Cardiac fibroblast (primary cell): ENCODE results near the gene SYT2.
"Not testable (repeated sequence)": the region's sequence is repeated elsewhere in the genome, so short reads cannot be mapped to it uniquely, and the experiment has no call there.

Experiments used
- DNase-seq, 2 donors: peaks; one replicate each; pipeline versions ENCODE4 v3.0.0 to v3.0.0-alpha.2; 2010; ENCODE audit warnings: low read depth in 2 of 2
- H3K4me3 ChIP-seq, 2 donors: replicated peaks in 1 of 2; 1 replicate in 1 of 2; 2 replicates in 1 of 2; pipeline ENCODE4 v1.5.1; 2011; ENCODE audit warnings: low read depth in 2 of 2, low read length in 2 of 2, mild to moderate bottlenecking in 2 of 2, moderate library complexity in 1 of 2
- TF ChIP-seq, protein P1 (sequence below): IDR thresholded peaks from one replicate; pipeline ENCODE4 v1.5.1; 2011; ENCODE audit warnings: low read depth, mild to moderate bottlenecking, low read length, inconsistent platforms

The SYT2 gene

DNA sequence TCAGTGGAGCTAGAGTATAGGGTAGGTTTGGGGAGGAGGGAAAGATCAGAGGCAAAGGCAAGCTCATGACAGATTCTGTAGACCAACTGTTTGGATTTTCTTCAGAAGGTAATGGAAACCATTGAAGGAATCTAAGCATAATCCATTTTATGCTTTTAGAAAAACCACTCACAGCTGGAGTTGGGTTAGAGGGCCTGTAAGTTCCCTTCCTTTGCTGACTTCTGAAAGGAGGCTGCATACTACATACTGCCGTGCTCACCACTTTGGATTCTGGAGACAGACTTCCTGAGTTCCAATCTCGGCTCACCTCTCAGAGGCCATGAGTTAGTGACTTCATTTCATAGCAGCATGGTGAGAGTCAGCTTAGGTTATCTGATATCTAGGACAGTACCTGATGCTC is 6.4 kb upstream of the SYT2 start:
- TF ChIP-seq, protein P1, sequence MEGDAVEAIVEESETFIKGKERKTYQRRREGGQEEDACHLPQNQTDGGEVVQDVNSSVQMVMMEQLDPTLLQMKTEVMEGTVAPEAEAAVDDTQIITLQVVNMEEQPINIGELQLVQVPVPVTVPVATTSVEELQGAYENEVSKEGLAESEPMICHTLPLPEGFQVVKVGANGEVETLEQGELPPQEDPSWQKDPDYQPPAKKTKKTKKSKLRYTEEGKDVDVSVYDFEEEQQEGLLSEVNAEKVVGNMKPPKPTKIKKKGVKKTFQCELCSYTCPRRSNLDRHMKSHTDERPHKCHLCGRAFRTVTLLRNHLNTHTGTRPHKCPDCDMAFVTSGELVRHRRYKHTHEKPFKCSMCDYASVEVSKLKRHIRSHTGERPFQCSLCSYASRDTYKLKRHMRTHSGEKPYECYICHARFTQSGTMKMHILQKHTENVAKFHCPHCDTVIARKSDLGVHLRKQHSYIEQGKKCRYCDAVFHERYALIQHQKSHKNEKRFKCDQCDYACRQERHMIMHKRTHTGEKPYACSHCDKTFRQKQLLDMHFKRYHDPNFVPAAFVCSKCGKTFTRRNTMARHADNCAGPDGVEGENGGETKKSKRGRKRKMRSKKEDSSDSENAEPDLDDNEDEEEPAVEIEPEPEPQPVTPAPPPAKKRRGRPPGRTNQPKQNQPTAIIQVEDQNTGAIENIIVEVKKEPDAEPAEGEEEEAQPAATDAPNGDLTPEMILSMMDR, result no peak
- no peak for DNase-seq
- no peak overlapping the region for H3K4me3 ChIP-seq

DNA sequence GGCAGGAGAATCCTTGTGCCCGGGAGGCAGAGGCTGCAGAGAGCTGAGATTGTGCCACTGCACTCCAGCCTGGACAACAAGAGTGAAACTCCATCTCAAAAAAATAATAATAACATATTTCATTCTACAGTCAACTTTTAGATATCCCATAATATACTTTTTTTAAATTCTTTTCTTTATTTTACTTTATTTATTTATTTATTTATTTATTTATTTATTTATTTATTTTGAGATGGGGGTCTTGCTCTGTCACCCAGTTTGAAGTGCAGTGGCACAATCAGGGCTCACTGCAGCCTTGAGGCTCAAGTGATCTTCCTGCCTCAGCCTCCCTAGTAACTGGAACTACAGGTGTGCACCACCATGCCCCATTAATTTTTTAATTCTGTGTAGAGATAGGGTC is 3.9 kb upstream of the SYT2 start:
- not testable (repeated sequence) for H3K4me3 ChIP-seq, DNase-seq

DNA sequence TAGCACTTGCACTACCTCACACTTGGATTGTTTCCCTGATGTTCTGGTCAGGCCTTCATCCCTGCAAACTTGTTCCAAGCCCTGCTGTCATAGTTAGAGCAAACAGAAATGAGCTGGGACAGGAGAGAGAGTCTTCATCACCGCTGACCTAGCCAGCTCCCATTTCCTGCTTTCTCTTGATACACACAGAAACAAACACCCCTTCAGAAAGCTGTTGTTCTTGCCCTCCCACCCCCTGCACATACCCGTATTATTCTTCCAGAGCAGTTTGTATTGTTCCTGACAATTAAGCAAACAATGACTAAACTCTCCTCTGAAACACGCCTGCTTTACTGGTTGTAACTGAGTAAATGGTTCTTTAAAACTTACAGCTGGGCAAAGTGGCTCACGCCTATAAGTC is 2.9 kb upstream of the SYT2 start:
- no peak overlapping the region for H3K4me3 ChIP-seq
- TF ChIP-seq, protein P1, result no peak
- DNase-seq, result peak; percentile 9 to 70

DNA sequence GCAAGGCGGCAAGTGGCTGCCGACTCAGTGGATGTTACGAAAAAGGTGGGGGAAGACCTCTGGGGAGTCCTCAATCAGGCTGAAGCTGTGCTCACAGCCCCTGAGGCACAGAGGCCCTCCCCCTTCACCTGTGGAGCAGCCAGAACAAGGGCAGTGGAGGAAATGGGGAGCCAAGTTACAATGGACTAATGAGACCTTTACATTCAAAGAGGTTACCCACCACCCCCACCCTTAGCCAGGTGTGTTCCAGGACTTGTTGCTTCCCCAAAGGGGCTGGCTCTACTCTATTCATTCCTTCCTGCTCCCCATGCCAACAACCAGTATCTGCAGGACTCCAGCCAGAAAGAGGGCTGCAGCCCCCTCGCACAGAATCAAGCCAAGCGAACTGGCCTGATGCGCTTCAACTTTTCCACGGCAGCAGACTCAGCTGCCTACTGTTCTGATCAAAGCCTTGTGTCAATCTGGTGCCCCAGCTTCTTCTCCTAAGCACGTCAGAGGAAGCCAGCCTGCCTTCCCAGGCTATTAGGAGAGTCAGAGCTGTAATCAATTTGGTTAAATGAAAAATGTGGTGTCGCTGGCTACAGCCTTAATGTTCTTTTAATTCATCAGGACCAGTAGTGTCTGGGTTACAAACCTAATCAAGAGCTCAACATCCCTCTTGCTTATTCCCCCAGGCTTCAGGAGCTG is 1.8 kb upstream of the SYT2 start:
- no peak for DNase-seq
- TF ChIP-seq, protein P1, result no peak
- no peak overlapping the region for H3K4me3 ChIP-seq

DNA sequence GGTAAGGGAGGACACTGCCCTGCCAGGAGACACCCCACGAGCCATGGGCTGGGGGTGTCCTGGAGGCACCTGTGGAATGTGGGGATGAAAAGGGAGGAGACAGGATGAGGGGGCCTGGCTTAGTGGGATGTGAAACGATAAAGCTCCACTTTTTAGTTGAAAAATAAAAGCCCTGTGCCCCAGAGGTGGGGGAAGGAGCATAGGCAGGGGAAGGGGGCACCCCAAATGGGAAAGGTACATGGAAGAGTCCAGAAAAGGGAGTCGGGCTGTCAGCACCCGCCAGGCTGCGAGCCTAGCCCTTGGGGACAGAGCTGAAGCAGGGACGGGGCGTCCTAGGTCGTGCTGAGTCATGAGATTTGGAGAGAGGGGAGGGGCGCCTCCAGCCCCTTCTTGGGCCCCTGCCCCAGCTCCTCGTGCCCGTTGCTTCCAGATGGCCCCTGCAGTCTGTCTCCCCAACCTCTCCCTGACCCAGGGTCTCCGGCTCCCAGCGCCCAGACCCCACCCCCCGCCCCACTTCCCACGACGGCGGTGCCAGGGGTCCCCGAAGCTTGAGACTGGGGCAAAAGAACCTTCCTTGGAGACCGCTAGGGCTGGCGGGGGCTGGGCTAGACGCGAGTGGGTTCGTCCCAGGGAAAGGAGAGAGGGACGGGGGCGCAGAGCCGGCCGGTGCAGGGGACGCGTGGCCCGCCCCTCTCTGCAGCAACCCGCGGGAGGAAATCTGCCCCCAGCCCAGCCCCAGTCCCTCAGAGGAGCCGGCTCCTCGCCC is 795 bp downstream of the SYT2 start:
- no peak for DNase-seq
- TF ChIP-seq, protein P1, result no peak
- H3K4me3 ChIP-seq, result peak overlapping the region in 1 of 2 donors; percentile 11

DNA sequence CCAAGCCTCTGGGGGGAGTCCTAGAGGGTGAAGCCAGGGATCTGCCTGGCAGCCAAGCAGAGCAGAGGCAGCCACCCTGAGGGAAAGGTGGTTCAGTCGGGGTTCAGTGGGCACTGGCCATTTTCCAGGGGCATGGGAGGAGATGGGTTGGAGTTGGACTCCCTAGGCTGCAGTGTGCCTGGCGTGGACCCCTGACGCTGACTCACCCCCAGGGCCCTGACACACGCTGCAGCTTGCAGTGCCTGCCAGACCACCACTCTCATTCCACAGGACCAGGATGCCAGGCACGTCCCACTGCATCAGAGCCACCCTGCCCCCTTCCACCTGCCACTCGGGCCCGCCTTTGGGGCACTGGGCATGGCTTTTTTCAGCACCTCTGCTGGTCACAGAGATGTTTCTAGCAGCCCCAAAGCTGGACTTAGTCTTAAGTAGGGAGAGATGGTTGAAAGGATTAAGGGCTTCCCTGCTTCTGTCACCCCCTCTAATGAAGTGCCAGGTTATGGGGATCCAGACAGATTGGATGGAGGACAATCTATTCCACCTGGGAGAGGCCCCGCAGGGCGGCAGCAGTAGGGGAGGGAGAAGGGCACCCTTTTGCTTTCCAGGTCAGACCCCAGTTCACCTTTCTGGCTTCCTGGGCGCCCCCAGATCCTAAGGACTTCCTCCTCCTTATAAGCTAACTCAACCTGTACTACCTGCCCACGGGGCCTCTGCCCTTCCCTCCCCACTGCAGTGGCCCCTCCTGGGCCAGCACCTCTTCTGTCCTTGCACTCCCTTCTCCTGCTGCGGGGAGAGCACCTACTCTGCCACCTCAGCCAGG is 1.6 kb downstream of the SYT2 start:
- no peak for DNase-seq
- H3K4me3 ChIP-seq, result no peak overlapping the region
- TF ChIP-seq, protein P1, result no peak

DNA sequence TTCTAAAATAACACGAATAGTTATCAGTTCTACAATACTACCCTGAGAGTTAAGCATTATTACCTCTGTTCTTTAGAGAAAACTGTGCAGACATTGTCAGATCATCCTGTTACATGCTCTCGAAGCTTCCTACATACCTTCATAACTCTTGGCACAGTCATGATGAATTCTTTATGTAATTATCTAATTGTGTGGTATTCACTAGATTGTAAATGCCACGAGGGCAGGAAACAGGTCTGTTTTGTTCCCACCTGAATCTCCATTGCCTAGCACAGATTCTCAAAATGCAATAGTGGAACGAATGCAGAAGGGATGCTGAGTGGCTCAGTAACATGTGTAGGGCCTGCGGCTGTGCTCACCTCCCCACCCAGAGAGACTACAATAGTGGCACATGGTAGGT is 3.4 kb downstream of the SYT2 start:
- no peak overlapping the region for H3K4me3 ChIP-seq
- TF ChIP-seq, protein P1, result no peak
- no peak for DNase-seq
